AG04450 (cell line): Measurements from ENCODE around the gene GUCA1C. TPM values are rescaled to one million over a fixed set of nuclear protein-coding genes. Genes with fewer than 3 reads are reported as not detected.

ENCODE experiments used
- CTCF ChIA-PET: fragments of 300-600, 350-600 bp; formaldehyde crosslinking; extraction: SDS; loops from one replicate; lab custom pipeline; 2022; ENCODE audit warnings: antibody characterized with exemption, inconsistent platforms; lab: Charles Lee
- POLR2A ChIA-PET: fragments of 350-600 bp; formaldehyde crosslinking; extraction: SDS; loops from one replicate; lab custom pipeline; 2021; ENCODE audit warnings: antibody characterized with exemption, inconsistent platforms; lab: Yijun Ruan, JAX
- DNase-seq: peaks from one replicate; pipeline ENCODE4 v3.0.0-alpha.2; 2011; ENCODE audit warnings: low read depth, low spot score
- H3K27ac ChIP-seq: one replicate; pipeline ENCODE4 v1.5.1; 2012; ENCODE audit warnings: low read depth, low read length, control low read depth
- H3K27me3 ChIP-seq: one replicate; pipeline ENCODE4 v1.6.0; 2012; ENCODE audit warnings: low read length; ENCODE audit not compliant: control insufficient read depth, insufficient read depth
- H3K4me3 ChIP-seq: 2 replicates; pipeline ENCODE4 v1.5.1; 2011; ENCODE audit warnings: mild to moderate bottlenecking, low read depth, low read length, control low read depth
- H3K9me3 ChIP-seq: 2 replicates; pipeline ENCODE4 v1.5.1; 2012; ENCODE audit warnings: low read length; ENCODE audit not compliant: control insufficient read depth, insufficient read depth
- CTCF ChIP-seq: IDR thresholded peaks from 2 replicates; pipeline ENCODE4 v1.5.1; 2011; ENCODE audit warnings: low read depth, low read length, control low read depth, inconsistent platforms
- polyA plus RNA-seq: library from polyadenylated mRNA; depleted of rRNA; stranded (reverse); fragments of >200 nt; gene quantifications from 2 replicates; pipeline ENCODE4 v1.2.3, GENCODE V29; 2011

The GUCA1C gene
- polyA plus RNA-seq, 1 experiment, result not detected

- DNase-seq, result no peak
- no peak overlapping the region for H3K27ac ChIP-seq
- H3K27me3 ChIP-seq, result no peaks in the 10 kb centered on the region
- CTCF ChIA-PET, result no interaction called here
- no peak for TF ChIP-seq CTCF
- POLR2A ChIA-PET, result no interaction called here
- H3K9me3 ChIP-seq, result no peaks in the 10 kb centered on the region
- H3K4me3 ChIP-seq, result no peak overlapping the region
Observed at GRCh38 chr3:108953210-108953609, 469 bp downstream of the GUCA1C start.

- no peak overlapping the region for H3K27ac ChIP-seq
- no peaks in the 10 kb centered on the region for H3K9me3 ChIP-seq
- no peak for DNase-seq
- H3K4me3 ChIP-seq, result no peak overlapping the region
- ChIA-PET CTCF (no interaction called here), POLR2A (no interaction called here)
- no peak for TF ChIP-seq CTCF
- no peaks in the 10 kb centered on the region for H3K27me3 ChIP-seq
Observed at GRCh38 chr3:108951820-108952501, 1.7 kb downstream of the GUCA1C start.

GRCh38 chr3:108947855-108948254, 5.8 kb downstream of the GUCA1C start:
- Histone ChIP-seq H3K4me3 (no peak overlapping the region), H3K27me3 (no peaks in the 10 kb centered on the region), H3K27ac (no peak overlapping the region), H3K9me3 (no peaks in the 10 kb centered on the region)
- DNase-seq, result no peak
- POLR2A ChIA-PET, result no interaction called here
- CTCF ChIA-PET, result interaction anchor here (1.2 to 1.3 kb wide), 2 partner anchors 32 to 285 kb away, joined by 3 to 5 read pairs; no protein-coding TSS in a partner anchor
- TF ChIP-seq CTCF, result no peak

- DNase-seq, result no peak
- no peaks in the 10 kb centered on the region for H3K27me3 ChIP-seq
- H3K27ac ChIP-seq, result no peak overlapping the region
- no peak overlapping the region for H3K4me3 ChIP-seq
- ChIA-PET POLR2A (no interaction called here), CTCF (interaction anchor here (0.6 to 1.3 kb wide), 3 partner anchors 31 to 284 kb away, joined by 3 to 5 read pairs (median 4); no protein-coding TSS in a partner anchor)
- no peak for TF ChIP-seq CTCF
- no peaks in the 10 kb centered on the region for H3K9me3 ChIP-seq
Observed at GRCh38 chr3:108946292-108947285, 7.1 kb downstream of the GUCA1C start.
